SU-DHL-6 (cell line): Measurements from ENCODE around the gene LRRK1.

Source experiments
- EZH2phosphoT487 ChIP-seq: fragments of 200-600 bp; sonication (generic), shearing (Covaris generic); conservative IDR thresholded peaks from 2 replicates; pipeline ENCODE4 v1.6.1; 2018; ENCODE audit warnings: mild to moderate bottlenecking, antibody characterized with exemption, low read length, moderate library complexity, mixed read lengths
- TF ChIP-seq, protein P1 (sequence below): fragments of 200-600 bp; sonication (generic); IDR thresholded peaks from one replicate; pipeline ENCODE4 v1.5.1; 2017; ENCODE audit warnings: antibody characterized with exemption, mild to moderate bottlenecking, low read length, moderate library complexity; ENCODE audit not compliant: insufficient read depth, poor library complexity, severe bottlenecking

DNA sequence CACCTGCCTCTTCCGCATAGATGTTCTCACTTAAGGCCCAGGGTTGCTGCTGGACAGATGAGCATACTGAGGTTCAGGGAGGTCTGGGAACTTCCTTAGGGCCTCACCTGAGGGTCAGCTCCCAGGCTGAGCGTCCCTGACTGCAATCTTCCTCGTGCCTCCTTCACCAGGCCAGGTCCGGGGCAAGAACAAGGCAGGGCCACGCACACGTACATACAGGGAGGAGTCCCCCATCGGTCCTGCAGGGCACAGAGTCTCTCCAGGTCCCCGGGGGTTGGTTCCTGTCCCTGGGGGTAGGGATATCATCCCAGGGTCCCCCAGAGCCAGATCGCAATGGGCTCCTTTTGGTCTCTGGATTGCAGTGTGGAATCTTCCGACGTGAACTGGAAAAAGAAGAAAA is 130.1 kb downstream of the LRRK1 start:
- TF ChIP-seq, protein P1, sequence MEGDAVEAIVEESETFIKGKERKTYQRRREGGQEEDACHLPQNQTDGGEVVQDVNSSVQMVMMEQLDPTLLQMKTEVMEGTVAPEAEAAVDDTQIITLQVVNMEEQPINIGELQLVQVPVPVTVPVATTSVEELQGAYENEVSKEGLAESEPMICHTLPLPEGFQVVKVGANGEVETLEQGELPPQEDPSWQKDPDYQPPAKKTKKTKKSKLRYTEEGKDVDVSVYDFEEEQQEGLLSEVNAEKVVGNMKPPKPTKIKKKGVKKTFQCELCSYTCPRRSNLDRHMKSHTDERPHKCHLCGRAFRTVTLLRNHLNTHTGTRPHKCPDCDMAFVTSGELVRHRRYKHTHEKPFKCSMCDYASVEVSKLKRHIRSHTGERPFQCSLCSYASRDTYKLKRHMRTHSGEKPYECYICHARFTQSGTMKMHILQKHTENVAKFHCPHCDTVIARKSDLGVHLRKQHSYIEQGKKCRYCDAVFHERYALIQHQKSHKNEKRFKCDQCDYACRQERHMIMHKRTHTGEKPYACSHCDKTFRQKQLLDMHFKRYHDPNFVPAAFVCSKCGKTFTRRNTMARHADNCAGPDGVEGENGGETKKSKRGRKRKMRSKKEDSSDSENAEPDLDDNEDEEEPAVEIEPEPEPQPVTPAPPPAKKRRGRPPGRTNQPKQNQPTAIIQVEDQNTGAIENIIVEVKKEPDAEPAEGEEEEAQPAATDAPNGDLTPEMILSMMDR: no peak
- TF ChIP-seq EZH2phosphoT487: no peak
